HL-60 (cell line): ENCODE measurements around the gene LSM10.

Experiments used
- GABPA ChIP-seq: IDR thresholded peaks from 2 replicates; pipeline ENCODE4 v1.6.1; 2012; ENCODE audit warnings: low read depth
- POLR2AphosphoS5 ChIP-seq: IDR thresholded peaks from 2 replicates; pipeline ENCODE4 v1.6.1; 2012; ENCODE audit warnings: low read depth
- TF ChIP-seq, protein P1 (sequence below): IDR thresholded peaks from one replicate; pipeline ENCODE4 v1.5.1; 2011; ENCODE audit warnings: low read length, control low read depth, inconsistent platforms; ENCODE audit not compliant: insufficient read depth
- TF ChIP-seq, protein P2 (sequence below): IDR thresholded peaks from 2 replicates; pipeline ENCODE4 v1.6.1; 2012; ENCODE audit warnings: low read depth; ENCODE audit not compliant: insufficient replicate concordance

DNA sequence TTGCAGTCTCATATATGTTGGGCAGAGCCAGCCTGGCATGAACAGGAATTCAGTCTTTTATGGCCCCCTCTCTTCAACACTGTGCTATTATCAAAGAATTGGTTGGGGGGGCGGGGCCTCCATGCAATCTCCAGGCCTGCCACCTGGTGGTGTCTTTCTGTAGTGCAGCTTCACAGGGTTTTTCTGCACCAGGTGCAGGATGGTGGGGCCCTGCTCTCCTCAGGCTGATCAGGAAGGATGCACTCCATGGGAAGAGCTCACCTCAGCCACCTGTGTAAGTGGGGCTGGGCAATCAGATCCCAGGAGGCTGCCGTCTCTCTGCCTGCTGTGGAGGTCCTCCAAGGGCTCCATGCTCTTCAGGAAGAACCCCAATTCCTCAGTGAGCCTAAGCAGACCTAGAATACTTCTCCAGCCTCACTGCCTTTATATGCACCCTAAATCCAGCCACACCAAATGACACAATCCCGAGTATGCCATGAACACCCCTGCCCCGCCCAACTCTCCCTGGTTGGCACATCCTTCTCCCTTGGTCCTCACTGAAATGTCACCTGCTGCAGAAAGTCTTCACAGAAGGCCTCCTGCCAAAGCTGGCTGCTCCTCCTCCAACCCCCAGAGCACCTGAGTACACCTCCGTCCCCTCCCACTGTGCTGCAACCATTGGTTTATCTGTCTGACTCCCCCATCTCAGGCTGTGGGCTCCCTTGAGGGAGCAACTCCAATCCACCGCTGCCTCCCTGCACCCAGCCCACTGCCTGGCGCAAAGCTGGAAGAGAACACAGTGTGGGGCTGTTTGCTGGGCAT, 28.4 kb downstream of the LSM10 start:
- TF ChIP-seq, protein P1, sequence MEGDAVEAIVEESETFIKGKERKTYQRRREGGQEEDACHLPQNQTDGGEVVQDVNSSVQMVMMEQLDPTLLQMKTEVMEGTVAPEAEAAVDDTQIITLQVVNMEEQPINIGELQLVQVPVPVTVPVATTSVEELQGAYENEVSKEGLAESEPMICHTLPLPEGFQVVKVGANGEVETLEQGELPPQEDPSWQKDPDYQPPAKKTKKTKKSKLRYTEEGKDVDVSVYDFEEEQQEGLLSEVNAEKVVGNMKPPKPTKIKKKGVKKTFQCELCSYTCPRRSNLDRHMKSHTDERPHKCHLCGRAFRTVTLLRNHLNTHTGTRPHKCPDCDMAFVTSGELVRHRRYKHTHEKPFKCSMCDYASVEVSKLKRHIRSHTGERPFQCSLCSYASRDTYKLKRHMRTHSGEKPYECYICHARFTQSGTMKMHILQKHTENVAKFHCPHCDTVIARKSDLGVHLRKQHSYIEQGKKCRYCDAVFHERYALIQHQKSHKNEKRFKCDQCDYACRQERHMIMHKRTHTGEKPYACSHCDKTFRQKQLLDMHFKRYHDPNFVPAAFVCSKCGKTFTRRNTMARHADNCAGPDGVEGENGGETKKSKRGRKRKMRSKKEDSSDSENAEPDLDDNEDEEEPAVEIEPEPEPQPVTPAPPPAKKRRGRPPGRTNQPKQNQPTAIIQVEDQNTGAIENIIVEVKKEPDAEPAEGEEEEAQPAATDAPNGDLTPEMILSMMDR, result peak; percentile 82
- TF ChIP-seq POLR2AphosphoS5 (no peak), GABPA (no peak)
- TF ChIP-seq, protein P2, sequence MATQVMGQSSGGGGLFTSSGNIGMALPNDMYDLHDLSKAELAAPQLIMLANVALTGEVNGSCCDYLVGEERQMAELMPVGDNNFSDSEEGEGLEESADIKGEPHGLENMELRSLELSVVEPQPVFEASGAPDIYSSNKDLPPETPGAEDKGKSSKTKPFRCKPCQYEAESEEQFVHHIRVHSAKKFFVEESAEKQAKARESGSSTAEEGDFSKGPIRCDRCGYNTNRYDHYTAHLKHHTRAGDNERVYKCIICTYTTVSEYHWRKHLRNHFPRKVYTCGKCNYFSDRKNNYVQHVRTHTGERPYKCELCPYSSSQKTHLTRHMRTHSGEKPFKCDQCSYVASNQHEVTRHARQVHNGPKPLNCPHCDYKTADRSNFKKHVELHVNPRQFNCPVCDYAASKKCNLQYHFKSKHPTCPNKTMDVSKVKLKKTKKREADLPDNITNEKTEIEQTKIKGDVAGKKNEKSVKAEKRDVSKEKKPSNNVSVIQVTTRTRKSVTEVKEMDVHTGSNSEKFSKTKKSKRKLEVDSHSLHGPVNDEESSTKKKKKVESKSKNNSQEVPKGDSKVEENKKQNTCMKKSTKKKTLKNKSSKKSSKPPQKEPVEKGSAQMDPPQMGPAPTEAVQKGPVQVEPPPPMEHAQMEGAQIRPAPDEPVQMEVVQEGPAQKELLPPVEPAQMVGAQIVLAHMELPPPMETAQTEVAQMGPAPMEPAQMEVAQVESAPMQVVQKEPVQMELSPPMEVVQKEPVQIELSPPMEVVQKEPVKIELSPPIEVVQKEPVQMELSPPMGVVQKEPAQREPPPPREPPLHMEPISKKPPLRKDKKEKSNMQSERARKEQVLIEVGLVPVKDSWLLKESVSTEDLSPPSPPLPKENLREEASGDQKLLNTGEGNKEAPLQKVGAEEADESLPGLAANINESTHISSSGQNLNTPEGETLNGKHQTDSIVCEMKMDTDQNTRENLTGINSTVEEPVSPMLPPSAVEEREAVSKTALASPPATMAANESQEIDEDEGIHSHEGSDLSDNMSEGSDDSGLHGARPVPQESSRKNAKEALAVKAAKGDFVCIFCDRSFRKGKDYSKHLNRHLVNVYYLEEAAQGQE, result no peak
